GM12891 (cell line): ENCODE measurements around the gene DSCAM.

Source experiments
- POLR2A ChIP-seq: IDR thresholded peaks from 2 replicates; pipeline ENCODE4 v1.6.1; 2011; ENCODE audit warnings: low read depth, low read length, control low read depth
- POLR2AphosphoS5 ChIP-seq: IDR thresholded peaks from 2 replicates; pipeline ENCODE4 v1.6.1; 2011; ENCODE audit warnings: low read depth, low read length, control low read depth
- SPI1 ChIP-seq: IDR thresholded peaks from 2 replicates; pipeline ENCODE4 v1.6.1; 2011; ENCODE audit warnings: low read depth, low read length, control low read depth
- TAF1 ChIP-seq: IDR thresholded peaks from 2 replicates; pipeline ENCODE4 v1.6.1; 2011; ENCODE audit warnings: low read depth, low read length, control low read depth

GRCh38 chr21:40402884-40403582, 443.9 kb downstream of the DSCAM start:
- no peak for TF ChIP-seq POLR2AphosphoS5
- no peak for TF ChIP-seq TAF1
- TF ChIP-seq POLR2A, result no peak
- no peak for TF ChIP-seq SPI1
